Hematopoietic multipotent progenitor cell (in vitro differentiated cells): ENCODE data around the gene ERMARD. TPM values are rescaled to one million over a fixed set of nuclear protein-coding genes. Genes with fewer than 3 reads are reported as not detected.
A peak's percentile ranks its signal among the peaks of the same experiment; 100 is the strongest.

Source experiments
- DNase-seq, 3 donors: peaks; one replicate each; pipeline ENCODE4 v3.0.0-alpha.2; 2011 to 2015; ENCODE audit warnings: low read depth in 2 of 3, low spot score in 2 of 3
- total RNA-seq: library from RNA; depleted of rRNA; stranded (reverse); fragments of >200 nt; gene quantifications from one replicate; pipeline ENCODE4 v1.2.3, GENCODE V29; 2012

ERMARD gene
- total RNA-seq, 1 donor: 20.2 TPM

- no peak for DNase-seq
These were observed 49.4 kb downstream of the ERMARD start for GRCh38 chr6:169800668-169801395.

- no peak for DNase-seq
These were observed 50.2 kb downstream of the ERMARD start for GRCh38 chr6:169801396-169802160.

- no peak for DNase-seq
These were observed 51.4 kb downstream of the ERMARD start for GRCh38 chr6:169802790-169803189.

- peak in 1 of 3 donors; percentile 32 for DNase-seq
These were observed 51.9 kb downstream of the ERMARD start for GRCh38 chr6:169803271-169803811.

- no peak for DNase-seq
These were observed 52.5 kb downstream of the ERMARD start for GRCh38 chr6:169803816-169804340.

GRCh38 chr6:169804427-169804826, 53.0 kb downstream of the ERMARD start:
- DNase-seq: no peak

GRCh38 chr6:169805242-169805838, 53.9 kb downstream of the ERMARD start:
- DNase-seq: no peak

GRCh38 chr6:169806701-169807100, 55.3 kb downstream of the ERMARD start:
- DNase-seq: no peak

- no peak for DNase-seq
These were observed 55.8 kb downstream of the ERMARD start for GRCh38 chr6:169807229-169807628.

GRCh38 chr6:169807699-169808607, 56.5 kb downstream of the ERMARD start:
- no peak for DNase-seq

GRCh38 chr6:169808608-169808967, 57.2 kb downstream of the ERMARD start:
- no peak for DNase-seq

- no peak for DNase-seq
These were observed 58.0 kb downstream of the ERMARD start for GRCh38 chr6:169809386-169809785.

GRCh38 chr6:169810066-169810989, 58.9 kb downstream of the ERMARD start:
- no peak for DNase-seq

- no peak for DNase-seq
These were observed 59.6 kb downstream of the ERMARD start for GRCh38 chr6:169811072-169811471.

- DNase-seq: no peak
These were observed 60.3 kb downstream of the ERMARD start for GRCh38 chr6:169811521-169812256.

- no peak for DNase-seq
These were observed 60.8 kb downstream of the ERMARD start for GRCh38 chr6:169812257-169812644.

GRCh38 chr6:169813969-169814368, 62.5 kb downstream of the ERMARD start:
- no peak for DNase-seq

- DNase-seq: no peak
These were observed 64.6 kb downstream of the ERMARD start for GRCh38 chr6:169816054-169816453.
